Panc1 (cell line): ENCODE results near the gene FMO1. TPM values are rescaled to one million over a fixed set of nuclear protein-coding genes. Genes with fewer than 3 reads are reported as not detected.

ENCODE experiments used
- ATAC-seq: fragments of 200-7000 bp; cut with Tn5 transposase; 2 replicates; pipeline ENCODE4 v1.9.1; 2020; ENCODE audit warnings: mild to moderate bottlenecking, moderate library complexity
- BruUV-seq: library from RNA; stranded (reverse); fragments of 400-500 nt; replicated peaks from 2 replicates; lab custom pipeline; 2021; lab: Mats Ljungman, UMichigan
- CTCF ChIA-PET: fragments of 300-600 bp; sonication (Branson Sonifier 250); formaldehyde crosslinking; loops from one replicate; lab custom pipeline; 2022; ENCODE audit warnings: antibody characterized with exemption; lab: Charles Lee
- POLR2A ChIA-PET: fragments of 300-600 bp; sonication (Branson Sonifier 250); formaldehyde crosslinking; loops from one replicate; lab custom pipeline; 2022; ENCODE audit warnings: antibody characterized with exemption; lab: Charles Lee
- DNase-seq: peaks from one replicate; pipeline ENCODE4 v3.0.0-alpha.2; 2010; ENCODE audit warnings: low read depth, low spot score
- H3K27ac ChIP-seq: 2 replicates; pipeline ENCODE4 v1.5.1; 2011; ENCODE audit warnings: mild to moderate bottlenecking, low read length, inconsistent platforms
- H3K27me3 ChIP-seq: fragments of 200-500 bp; sonication (Bioruptor generic); 2 replicates; pipeline ENCODE4 v1.6.0; 2014; ENCODE audit warnings: low read length, inconsistent platforms; ENCODE audit not compliant: control insufficient read depth, insufficient read depth
- H3K36me3 ChIP-seq: fragments of 200-500 bp; sonication (Bioruptor generic); 2 replicates; pipeline ENCODE4 v1.5.1; 2014; ENCODE audit warnings: inconsistent platforms, mild to moderate bottlenecking, low read length, moderate library complexity; ENCODE audit not compliant: control insufficient read depth, insufficient read depth
- H3K4me1 ChIP-seq: 2 replicates; pipeline ENCODE4 v1.5.1; 2011; ENCODE audit warnings: inconsistent platforms, mild to moderate bottlenecking, low read length, moderate library complexity; ENCODE audit not compliant: control insufficient read depth, insufficient read depth
- H3K4me3 ChIP-seq, 2 experiments: 2 replicates each; pipeline ENCODE4 v1.5.1; 2011 to 2012; ENCODE audit warnings: low read depth in 2 of 2, low read length in 2 of 2, mild to moderate bottlenecking in 2 of 2, inconsistent platforms in 1 of 2, moderate library complexity in 1 of 2
- H3K9me3 ChIP-seq: fragments of 200-500 bp; sonication (Bioruptor generic); 2 replicates; pipeline ENCODE4 v1.5.1; 2014; ENCODE audit warnings: low read depth, mild to moderate bottlenecking, inconsistent platforms, low read length, moderate library complexity; ENCODE audit not compliant: control insufficient read depth, insufficient read depth
- POLR2AphosphoS5 ChIP-seq: IDR thresholded peaks from 2 replicates; pipeline ENCODE4 v1.6.1; 2012; ENCODE audit warnings: mild to moderate bottlenecking, low read depth, low read length, moderate library complexity
- REST ChIP-seq, 2 experiments: IDR thresholded peaks; 2 replicates each; pipeline ENCODE4 v1.6.1; 2011 to 2012; ENCODE audit warnings: low read depth in 2 of 2, control low read depth in 1 of 2, low read length in 1 of 2, mild to moderate bottlenecking in 1 of 2, moderate library complexity in 1 of 2; ENCODE audit not compliant: insufficient read depth in 1 of 2
- SIN3A ChIP-seq: IDR thresholded peaks from 2 replicates; pipeline ENCODE4 v1.6.1; 2012; ENCODE audit warnings: low read depth, mild to moderate bottlenecking, low read length, moderate library complexity, borderline replicate concordance; ENCODE audit not compliant: insufficient read depth
- TCF7L2 ChIP-seq: IDR thresholded peaks from 2 replicates; pipeline ENCODE4 v1.6.1; 2011; ENCODE audit warnings: mild to moderate bottlenecking, low read depth, low read length, inconsistent platforms
- in situ Hi-C: cut with HindIII; loops from 2 replicates; pipeline ENCODE4 v1.10.0; 2016; ENCODE audit warnings: low sequenced_read_pairs, low pct_unique_long_range_greater_than_20kb
- intact Hi-C: fragments of 100-400 bp; cut with micrococcal nuclease; formaldehyde crosslinking; loops from one replicate; pipeline ENCODE4 v1.10.0; 2022; ENCODE audit not compliant: unreplicated experiment
- total RNA-seq: library from RNA; stranded (reverse); gene quantifications from one replicate; pipeline ENCODE4 v1.2.1, GENCODE V29; 2021; ENCODE audit not compliant: unreplicated experiment
- TF ChIP-seq, protein P1 (sequence below): fragments of 450-650 bp; IDR thresholded peaks from 2 replicates; pipeline ENCODE4 v1.5.1; 2017; ENCODE audit warnings: mild to moderate bottlenecking

FMO1 gene
- total RNA-seq, 1 experiment from 2014 or later = not detected

DNA sequence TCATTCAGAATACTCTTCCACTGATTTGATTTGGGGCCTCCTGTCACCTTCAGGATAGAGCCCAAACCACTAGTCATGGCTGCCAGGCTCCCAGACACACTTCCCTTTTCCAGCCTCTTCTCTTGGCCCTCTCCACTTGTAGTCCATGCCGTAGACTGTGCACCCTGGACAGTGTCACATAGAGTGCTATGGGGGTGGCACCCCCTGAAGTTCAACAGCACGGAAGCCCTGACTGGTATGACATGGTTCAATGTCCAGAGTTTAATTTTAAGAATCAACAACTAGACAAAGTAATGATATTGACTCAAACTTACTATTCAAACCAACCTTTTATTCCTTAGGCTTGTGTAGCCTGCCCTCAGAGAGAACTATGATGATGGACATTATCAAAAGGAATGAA, 40.9 kb upstream of the FMO1 start:
- in situ Hi-C loops = no loop called here
- POLR2A ChIA-PET = no interaction called here

GRCh38 chr1:171210355-171210754, 37.9 kb upstream of the FMO1 start:
- BruUV-seq = no TSS peak
- no peak overlapping the region for H3K27ac ChIP-seq
- intact Hi-C loops = no loop called here
- no peak for TF ChIP-seq SIN3A
- TF ChIP-seq, protein P1, sequence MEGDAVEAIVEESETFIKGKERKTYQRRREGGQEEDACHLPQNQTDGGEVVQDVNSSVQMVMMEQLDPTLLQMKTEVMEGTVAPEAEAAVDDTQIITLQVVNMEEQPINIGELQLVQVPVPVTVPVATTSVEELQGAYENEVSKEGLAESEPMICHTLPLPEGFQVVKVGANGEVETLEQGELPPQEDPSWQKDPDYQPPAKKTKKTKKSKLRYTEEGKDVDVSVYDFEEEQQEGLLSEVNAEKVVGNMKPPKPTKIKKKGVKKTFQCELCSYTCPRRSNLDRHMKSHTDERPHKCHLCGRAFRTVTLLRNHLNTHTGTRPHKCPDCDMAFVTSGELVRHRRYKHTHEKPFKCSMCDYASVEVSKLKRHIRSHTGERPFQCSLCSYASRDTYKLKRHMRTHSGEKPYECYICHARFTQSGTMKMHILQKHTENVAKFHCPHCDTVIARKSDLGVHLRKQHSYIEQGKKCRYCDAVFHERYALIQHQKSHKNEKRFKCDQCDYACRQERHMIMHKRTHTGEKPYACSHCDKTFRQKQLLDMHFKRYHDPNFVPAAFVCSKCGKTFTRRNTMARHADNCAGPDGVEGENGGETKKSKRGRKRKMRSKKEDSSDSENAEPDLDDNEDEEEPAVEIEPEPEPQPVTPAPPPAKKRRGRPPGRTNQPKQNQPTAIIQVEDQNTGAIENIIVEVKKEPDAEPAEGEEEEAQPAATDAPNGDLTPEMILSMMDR = no peak
- TF ChIP-seq REST (IDR thresholded peaks at IDR 0.05; ENCODE audit: insufficient read depth in 1 of 2, low read depth in 2 of 2, low read length in 1 of 2) = no peak
- TF ChIP-seq POLR2AphosphoS5 = no peak
- TF ChIP-seq TCF7L2 = no peak
- H3K4me1 ChIP-seq = no peaks in the 10 kb centered on the region
- no peak for ATAC-seq
- DNase-seq = no peak
- H3K9me3 ChIP-seq = no peaks in the 10 kb centered on the region
- in situ Hi-C loops = no loop called here
- POLR2A ChIA-PET = no interaction called here
- CTCF ChIA-PET = no interaction called here
- no peaks in the 10 kb centered on the region for H3K36me3 ChIP-seq
- no peaks in the 10 kb centered on the region; the same call in 1 of the 2 replicates for H3K27me3 ChIP-seq
- no peak overlapping the region for H3K4me3 ChIP-seq

More for the DNA sequence above, 40.9 kb upstream of the FMO1 start:
- Histone ChIP-seq H3K36me3 (no peaks in the 10 kb centered on the region), H3K9me3 (no peaks in the 10 kb centered on the region), H3K4me3 (no peak overlapping the region), H3K4me1 (no peaks in the 10 kb centered on the region), H3K27ac (no peak overlapping the region), H3K27me3 (no peaks in the 10 kb centered on the region; the same call in 1 of the 2 replicates)
- DNase-seq (no peak), ATAC-seq (no peak)
- intact Hi-C loops = no loop called here
- no peak for TF ChIP-seq POLR2AphosphoS5
- no TSS peak for BruUV-seq
- CTCF ChIA-PET = no interaction called here

GRCh38 chr1:171212607-171213351, 35.5 kb upstream of the FMO1 start:
- no peaks in the 10 kb centered on the region for H3K36me3 ChIP-seq
- intact Hi-C loops = no loop called here
- no peak overlapping the region for H3K27ac ChIP-seq

More at GRCh38 chr1:171212607-171213351, 35.5 kb upstream of the FMO1 start:
- CTCF ChIA-PET = no interaction called here
- no peak overlapping the region for H3K4me3 ChIP-seq
- ATAC-seq = no peak
- H3K9me3 ChIP-seq = no peaks in the 10 kb centered on the region
- no TSS peak for BruUV-seq
- in situ Hi-C loops = no loop called here
- no peaks in the 10 kb centered on the region for H3K4me1 ChIP-seq
- TF ChIP-seq, protein P1 = no peak
- TF ChIP-seq SIN3A (no peak), REST (IDR thresholded peaks at IDR 0.05; ENCODE audit: insufficient read depth in 1 of 2, low read depth in 2 of 2, low read length in 1 of 2) (no peak), POLR2AphosphoS5 (no peak), TCF7L2 (no peak)
- POLR2A ChIA-PET = no interaction called here
- DNase-seq = no peak
- no peaks in the 10 kb centered on the region; the same call in 1 of the 2 replicates for H3K27me3 ChIP-seq
